ENCODE data around the gene HSP90AA1.
"Not testable (repeated sequence)": the region's sequence is repeated elsewhere in the genome, so short reads cannot be mapped to it uniquely, and the experiment has no call there.

- not testable (repeated sequence) for TF ChIP-seq CTCF (conservative IDR thresholded peaks at IDR 0.05; ENCODE audit: low read length); EZH2phosphoT487 (IDR thresholded peaks at IDR 0.05; ENCODE audit: borderline replicate concordance)
Measured at GRCh38 chr14:102135456-102135855, 48.6 kb upstream of the HSP90AA1 start.

All from Loucy (cell line).